Measurements from ENCODE around the gene TEX264.
"Not testable (repeated sequence)": the region's sequence is repeated elsewhere in the genome, so short reads cannot be mapped to it uniquely, and the experiment has no call there.

The TEX264 gene

DNA sequence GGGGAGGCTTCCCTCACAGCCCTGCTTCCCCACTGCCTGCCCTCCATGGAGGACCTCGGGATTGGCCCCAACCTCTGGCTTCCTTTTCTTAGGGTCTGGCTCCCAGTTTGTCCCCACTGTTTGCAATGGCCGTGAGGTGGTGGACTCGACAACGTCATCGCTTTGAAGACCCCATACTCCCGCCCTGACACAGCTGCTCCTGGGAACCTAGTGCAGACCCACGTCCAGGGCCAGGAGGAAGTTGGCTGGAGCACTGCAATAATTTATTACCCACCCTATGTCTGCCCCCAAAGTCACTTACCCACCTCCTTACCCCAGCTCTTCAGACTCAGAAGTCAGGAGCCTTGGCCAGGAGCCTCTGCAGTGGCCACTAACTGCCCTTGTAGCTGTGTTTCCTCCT, 46.9 kb downstream of the TEX264 start:
- DNase-seq, result no peak

DNA sequence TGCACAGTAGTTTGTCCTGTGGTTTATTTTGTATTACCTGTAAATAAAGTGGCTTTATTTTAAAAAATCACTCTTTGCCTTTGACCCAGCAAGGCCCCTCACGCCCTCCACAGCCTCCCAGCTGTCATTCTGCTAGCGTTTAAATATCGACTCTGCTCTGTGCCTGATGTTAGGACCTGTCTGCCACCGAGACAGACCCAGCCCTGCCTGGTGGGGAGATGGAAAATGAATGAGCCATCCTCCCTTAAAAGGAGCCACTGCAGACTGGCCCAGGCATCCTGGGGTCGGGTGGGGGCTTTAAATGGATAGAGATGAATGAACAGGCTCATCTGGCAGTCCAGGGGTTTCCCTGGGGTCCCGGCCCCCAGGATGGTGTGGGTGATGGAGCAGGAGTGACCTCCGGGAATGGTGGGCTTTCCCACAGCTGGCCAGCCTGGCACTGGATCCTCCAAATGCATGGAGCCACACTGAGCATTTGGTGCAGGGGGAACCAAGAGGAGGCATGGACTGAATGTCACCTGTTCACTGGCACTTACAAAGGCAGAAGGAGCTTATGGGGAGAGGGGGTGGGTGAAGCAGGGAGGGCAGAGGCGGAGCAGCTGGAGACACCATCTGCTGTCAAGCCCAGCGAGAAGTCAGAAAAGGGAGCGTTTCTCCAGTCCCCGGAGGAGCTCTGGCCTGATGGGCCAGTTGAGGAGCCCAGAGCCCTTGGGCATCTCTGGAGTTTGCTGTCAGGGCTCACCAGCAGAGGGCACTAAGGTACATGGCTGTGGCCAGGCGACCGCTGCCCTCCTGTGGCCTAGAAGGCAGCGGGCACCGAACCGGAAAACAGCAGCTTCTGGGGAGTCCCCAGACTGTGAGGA, 47.7 kb downstream of the TEX264 start:
- peak; percentile 51 to 58 for DNase-seq

DNA sequence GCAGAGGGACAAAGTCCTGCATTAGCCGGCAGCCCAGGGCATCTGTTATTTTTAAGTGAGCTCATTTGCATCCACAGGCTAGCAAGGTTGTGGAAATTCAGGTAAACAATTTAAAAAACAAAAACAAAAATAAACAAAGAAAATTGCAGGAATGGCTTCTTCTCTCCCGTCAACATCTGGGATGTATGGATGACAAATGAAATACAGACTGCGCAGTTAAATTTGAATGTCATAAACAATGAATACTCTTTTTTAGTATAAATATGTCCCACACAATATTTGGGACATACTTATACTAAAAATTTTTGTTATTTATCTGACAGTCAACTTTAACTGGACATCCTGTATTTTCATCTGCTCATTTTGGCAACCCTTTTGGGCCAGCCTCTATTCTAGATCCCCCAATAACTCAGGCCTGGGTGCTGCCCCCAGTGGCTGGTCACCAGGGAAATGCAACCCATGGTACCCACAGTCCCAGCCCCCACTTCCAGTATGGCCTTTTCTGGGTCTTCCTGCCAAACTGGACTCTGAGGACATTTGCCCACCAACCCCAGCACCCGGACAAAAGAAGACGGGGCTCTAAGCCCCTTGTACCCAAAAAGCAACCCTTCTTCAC, 48.5 kb downstream of the TEX264 start:
- no peak for DNase-seq

DNA sequence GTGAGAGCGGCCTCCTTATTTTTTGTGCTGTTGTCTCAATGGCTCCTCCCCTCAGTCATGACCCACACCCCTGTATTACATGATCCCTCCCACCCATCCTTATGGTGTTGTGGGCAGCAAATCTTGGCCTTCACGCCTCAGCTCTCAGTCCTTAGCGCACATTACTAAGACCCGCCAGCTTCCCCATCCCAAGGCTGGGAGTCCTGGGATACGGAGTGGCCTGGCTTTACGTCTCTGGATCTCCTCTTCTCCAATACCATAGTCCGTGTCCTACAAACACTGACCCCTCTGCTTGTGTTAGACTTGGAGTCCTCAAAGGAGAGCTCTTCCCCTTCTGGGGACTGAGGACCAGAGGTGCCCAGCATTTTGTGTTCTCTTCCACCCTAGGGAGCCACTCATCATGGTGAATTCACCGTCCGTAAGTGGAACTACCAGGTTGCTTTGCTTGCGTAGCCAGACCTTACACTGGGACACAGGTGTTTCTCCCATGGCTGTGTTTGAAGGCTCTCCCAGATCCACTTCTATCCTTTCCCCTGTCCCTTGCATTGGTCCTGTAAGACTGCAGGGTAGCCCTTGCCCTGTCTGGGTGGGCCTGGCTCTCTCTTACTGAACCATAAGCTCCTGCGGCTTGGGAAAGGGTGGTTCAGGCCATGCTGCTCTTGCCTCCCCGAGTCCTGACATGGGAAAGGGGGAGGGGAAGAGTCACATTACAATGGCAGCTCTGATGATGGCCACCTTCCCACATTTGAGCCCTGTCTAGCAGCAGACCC, 49.4 kb downstream of the TEX264 start:
- DNase-seq, result no peak

DNA sequence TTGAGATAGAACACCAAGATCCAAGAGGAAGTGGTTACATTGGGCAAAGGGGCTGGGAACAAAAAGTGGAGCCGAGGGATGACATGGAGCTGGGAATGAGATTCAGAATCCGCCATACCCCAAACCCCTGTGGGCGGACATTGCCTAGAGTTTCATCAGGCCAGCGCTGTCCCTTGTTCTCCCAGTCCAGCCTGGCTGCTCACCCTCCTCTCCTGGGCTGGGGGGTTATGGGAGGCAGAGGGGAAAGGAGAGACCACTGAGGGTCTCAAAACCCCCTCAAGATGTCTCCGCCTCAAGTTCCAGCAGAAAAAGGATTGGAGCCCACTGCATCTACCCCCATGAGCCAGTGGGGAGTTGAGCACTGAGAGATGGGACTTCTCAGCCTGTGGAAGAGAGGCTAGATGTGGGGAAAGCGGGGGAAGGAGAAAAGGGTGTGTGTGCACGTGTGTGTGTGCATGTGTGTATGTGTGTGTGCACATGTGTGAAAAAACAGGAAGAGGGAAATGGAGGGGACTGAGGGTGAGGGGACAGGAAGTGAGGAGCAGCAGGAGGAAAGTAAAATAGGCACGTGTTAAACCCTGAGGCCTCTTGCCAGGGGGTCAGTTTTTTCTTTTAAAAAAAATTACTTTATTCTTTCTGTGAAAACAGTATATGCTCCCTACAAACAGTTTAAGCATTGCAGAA, 50.2 kb downstream of the TEX264 start:
- no peak for DNase-seq

DNA sequence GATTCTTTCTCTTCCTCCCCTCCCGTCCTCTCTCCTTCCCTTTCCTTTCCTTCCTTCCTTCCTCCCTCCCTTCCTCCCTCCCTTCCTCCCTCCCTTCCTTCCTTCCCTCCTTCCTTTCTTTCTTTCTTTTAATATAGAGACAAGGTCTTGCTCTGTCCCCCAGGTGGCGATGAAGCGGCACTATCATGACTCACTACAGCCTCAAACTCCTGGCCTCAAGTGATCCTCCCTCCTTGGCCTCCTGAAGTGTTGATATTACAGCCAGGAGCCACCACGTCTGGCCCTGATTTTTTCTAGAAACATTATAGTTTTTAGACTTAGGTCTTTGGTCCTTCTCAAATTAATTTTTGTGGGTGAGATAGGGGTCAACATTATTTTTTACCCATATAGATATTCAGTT, 51.3 kb downstream of the TEX264 start:
- DNase-seq, result no peak

DNA sequence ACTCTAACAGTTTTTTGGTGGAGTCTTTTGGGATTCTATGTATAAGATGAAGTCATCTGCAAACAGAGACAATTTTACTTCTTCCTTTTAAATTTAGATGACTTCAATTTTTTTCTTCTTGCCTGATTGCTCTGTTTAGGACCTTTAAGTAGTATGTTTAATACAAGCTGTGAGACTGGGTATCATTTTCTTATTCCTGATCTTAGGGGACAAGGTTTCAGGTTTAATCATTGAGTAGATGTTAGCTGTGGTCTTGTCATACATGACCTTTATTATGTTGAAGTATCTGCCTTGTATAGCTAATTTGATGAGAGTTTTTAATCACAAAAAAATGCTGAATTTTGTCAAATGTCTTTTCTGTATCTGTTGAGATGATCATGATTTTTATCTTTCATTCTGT, 56.4 kb downstream of the TEX264 start:
- DNase-seq, result no peak

DNA sequence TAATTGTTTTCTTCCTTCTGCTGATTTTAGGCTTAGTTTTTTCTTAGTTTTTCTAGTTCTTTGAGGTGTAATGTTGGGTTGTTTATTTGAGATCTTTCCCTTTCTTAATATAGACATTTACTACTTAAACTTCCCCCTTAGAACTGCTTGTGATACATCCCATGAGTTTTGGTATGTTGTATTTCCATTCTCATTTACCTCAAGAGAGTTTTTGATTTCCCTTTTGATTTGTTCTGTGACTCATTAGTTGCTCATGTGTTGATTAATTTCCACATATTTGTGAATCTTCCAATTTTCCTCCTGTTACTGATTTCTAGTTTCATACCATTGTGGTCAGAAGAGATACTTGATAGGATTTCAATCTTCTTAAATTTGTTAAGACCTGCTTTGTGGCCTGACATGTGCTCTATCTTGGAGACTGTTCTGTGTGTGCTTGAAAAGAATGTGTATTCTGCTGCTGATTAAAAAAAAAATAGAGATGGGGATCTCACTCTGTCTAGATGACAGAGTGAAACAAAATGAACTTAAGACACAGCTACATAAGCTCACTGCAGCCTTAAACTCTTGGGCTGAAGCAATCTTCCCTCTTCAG, 58.1 kb downstream of the TEX264 start:
- DNase-seq, result no peak

DNA sequence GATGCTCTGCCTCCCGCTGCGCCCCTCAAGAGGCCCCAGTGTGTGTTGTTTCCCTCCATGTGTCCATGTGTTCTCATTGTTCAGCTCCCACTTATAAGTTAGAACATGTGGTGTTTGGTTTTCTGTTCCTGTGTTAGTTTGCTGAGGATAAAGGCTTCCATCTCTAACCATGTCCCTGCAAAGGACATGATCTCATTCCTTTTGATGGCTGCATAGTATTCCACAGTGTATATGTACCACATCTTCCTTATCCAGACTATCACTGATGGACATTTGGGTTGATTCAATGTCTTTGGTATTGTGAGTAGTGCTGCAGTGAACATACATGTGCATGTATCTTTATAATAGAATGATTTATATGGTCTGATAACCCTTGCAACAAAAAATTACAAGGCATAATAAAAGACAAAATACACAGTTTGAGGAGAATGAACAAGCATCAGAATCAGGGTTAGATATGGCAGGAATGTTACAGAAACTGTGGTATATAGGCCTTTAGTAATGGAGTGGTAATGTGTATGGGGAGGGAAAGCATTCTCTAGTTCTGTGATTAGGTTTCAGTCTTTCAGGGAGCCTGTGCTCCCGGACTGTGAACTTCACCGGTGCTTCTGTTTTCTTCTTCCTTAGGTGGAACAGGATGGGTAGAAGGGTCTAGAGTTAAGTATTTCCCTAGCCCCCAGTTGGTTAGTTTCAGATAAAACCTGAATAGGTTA, 63.0 kb downstream of the TEX264 start:
- no peak for DNase-seq

DNA sequence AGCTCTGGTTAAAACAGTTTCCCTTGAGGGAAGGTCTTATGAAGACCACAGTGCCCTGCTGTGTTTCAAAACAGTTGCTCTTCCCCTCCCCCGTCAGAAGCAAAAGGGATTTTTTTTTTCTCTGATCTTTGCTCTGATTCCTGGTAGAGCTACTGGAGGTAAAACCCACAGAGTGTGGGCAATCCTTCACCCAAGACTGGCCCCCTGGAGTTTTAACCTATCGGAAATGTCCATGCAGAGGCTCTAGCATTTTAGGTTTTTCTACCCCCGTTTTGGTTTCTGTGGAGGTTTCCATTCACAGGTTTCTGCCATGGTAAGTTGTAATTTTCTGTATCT, 63.5 kb downstream of the TEX264 start:
- DNase-seq, result peak in 1 of 2 donors; percentile 4

DNA sequence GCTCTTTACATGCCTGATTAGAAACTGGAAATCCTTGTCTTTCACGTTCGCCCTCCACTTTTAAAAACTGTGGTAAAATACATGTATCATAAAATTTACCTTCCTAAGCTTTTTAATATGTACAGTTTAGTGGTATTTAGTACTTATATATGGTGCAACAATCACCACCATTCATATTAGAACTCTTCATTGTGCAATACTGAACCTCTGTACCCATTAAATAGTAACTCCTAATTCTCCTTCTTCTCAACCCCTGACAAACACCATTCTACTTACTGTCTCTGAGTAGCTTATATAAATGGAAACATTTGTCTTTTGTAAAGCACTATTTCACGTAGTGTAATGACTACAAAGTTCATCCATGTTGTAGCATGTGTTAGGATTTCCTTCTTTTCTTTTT, 64.0 kb downstream of the TEX264 start:
- no peak for DNase-seq

DNA sequence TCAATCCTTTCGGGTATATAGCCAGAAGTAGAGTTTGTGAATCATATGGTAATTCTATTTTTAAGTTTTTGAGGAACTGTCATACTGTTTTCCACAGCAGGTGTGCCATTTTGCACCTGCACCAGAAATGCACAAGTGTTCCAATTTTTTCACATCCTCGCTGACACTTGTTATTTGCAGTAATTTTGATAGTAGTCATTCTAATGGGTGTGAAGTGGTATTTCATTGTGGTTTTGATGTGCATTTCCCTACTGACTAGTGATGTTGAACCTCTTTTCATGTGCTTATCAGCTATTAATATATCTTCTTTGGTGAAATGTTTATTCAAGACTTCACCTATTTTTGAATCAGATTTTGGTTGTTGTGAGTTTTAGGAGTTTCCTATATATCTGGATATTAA, 64.9 kb downstream of the TEX264 start:
- DNase-seq, result no peak

DNA sequence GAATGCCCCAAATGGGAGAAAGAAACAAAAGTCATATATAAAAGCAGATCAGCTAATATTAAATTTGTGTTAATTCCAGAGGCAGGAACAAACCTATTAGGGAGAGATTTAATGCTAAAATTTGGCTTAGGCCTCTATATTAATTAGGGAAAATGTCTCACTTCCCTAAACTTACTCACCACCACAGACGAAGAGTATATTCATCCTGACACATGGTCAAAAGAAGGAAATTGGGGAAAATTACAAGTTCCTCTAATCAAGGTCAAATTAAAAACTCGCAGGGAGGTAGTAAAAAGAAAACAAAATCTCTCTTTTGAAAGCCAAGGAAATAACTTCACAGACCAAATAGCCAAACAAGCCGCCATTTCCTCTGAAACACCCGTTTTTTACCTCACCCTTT, 68.1 kb downstream of the TEX264 start:
- no peak for DNase-seq

DNA sequence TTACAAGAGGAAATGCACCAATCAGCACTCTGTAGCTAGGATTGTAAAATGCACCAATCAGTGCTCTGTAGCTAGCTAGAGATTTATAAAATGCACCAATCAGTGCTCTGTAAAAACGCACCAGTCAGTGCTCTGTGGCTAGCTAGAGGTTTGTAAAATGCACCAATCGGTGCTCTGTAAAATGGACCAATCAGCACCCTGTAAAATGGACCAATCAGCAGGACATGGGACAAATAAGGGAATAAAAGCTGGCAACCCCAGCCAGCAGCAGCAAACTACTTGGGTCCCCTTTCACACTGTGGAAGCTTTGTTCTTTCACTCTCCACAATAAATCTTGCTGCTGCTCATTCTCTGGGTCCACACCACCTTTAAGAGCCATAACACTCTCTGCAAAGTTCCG, 71.3 kb downstream of the TEX264 start:
- DNase-seq, result not testable (repeated sequence)

DNA sequence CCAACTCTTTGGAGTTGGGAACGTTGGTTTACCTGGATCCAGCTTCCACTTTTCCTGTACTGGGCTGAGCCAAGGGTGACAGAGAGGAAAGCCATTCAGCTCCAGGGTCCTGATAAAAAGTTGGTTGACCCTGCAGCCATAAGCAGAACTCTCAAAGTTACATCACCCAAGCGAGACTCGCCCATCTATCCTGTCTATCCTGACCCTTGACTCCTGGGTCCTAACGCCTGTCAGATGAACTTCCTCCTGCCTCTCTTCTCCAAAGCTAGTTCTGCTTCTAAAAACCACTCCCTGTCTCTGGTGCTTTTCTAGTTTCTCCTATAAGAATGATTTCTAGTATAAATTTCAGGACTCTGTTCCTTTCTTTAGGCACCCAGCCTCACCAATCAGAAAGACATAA, 71.9 kb downstream of the TEX264 start:
- DNase-seq, result peak; percentile 3 to 30

DNA sequence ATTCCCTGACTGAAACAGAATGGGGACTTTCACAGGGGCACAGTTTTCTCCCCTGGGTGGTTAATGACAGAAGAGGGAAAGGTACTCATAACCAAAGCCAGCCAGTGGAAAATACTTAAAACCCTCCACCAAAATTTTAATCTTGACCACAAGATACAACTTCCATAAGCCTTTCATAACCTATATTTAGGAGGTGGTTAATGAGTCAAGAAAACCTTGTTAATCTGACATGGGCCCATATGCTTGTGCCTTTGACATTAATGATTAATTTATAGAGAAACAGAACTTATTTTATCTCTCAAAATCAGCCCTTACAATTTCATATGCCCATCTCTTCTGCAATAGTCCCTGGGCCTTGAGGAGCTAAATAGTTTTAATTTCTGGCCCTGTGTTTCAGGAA, 76.8 kb downstream of the TEX264 start:
- DNase-seq, result no peak

DNA sequence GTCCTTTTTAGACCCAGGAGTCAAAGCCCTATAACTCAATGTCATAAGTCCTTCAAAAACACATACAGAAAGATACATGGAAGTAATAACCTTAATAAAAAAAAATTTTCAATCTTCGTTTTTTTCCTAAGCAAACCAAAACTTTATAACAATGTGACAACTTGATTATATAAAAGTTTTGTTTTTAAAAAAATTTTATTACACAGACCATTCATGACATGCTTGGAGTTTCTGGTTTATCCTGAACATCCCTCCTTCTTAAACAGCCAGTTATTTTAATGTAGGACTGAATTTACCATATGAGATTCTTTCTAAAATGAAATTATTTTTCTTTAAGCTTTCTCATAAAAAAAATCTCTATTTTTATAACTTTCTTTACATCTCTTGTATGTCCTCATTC, 77.3 kb downstream of the TEX264 start:
- no peak for DNase-seq

DNA sequence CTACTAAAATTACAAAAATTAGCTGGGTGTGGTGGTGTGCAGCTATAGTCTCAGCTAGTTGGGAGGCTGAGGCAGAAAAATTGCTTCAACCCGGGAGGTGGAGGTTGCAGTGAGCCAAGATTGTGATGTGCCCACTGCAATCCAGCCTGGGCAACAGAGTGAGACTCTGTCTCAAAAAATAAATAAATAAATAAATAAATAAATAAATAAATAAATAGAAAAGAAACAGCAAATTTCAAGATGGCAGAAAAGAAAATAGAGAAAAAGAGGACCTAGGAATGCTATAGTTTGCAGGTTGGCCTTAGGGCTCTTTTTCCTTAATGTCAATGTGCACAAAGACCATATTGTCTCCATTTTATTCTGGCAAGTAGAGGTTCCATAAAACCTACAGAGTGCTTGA, 79.8 kb downstream of the TEX264 start:
- no peak for DNase-seq

DNA sequence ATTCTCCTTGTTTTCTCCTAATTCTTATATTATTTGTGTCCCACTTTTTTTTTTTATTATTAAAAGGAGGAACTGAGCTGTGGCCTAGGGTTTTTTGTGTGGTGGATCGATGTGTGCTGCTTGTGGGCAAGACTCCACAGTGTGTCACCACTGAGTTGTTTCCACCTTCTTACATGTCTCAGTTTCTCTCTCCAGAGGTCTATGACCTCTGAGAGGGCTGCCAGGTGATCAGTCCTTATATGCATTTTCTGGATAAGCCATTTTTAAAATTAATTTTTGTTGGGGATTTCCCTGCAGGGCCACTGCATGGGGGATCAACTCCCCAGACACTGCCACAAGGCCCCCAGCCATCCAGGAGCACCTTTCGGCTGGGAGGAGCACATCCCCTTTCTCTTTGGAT, 80.2 kb downstream of the TEX264 start:
- DNase-seq, result no peak
